ENCODE measurements around the gene ABHD2.
A peak's percentile ranks its signal among the peaks of the same experiment; 100 is the strongest.

The ABHD2 gene

DNA sequence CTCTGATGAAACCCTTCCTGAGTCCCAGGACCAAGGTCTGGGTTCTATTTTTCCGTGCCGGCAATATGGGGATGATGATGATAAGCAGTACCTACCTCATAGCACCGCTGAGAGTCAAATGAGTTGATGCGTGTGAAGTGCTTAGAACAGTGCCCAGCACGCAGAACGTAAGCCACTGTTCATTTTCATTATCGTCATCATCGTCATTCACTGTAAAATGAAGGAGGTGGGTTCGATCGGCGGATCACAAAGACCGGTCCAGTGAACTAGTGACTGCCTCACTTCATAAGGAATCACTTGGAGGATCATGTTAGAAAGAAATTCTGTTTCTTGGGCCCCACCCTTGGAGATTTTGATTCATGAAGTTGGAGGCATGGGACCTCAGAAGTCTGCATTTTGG is 88.9 kb downstream of the ABHD2 start:
- no peak overlapping the region for H3K4me2 ChIP-seq (ENCODE audit: low read length)
- no peak overlapping the region for H3K9ac ChIP-seq

DNA sequence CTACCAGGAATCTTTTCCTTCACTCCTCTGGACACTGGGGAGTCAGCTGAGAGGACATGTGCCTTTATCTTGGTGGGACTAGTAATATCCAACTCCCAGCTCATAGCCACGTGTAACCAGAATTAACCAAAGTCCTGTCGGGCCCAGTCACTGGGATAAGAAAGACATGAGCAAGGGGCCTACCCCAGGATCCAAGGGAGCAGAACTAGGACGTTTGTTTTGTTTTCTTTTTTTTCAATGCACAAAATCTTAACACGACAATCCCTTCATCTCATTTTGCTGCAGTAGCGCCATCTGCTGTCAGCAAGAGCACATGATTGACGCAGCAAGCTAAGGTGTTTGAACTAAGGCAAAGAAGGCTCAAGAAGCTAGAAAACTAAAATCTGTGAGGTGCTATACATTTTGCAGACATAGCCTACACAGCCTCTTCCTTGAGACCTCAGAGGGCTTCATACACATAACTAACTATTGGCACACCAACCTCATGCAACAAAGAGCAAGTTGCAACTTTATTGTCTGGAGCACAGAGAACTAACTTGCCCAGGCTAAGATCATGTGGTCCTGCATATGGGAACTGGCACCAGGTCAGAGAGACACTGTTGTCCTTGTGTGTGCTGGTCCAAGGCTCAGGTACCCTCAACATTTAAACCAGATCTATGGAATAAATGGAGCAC is 89.5 kb downstream of the ABHD2 start:
- Histone ChIP-seq H3K79me2 (no peaks in the 10 kb centered on the region), H3K4me1 (no peaks in the 10 kb centered on the region), H3K36me3 (ENCODE audit: control insufficient read depth, insufficient read depth, low read length) (no peaks in the 10 kb centered on the region), H2AFZ (no peak overlapping the region), H3K4me3 (ENCODE audit: low read depth, low read length) (no peak overlapping the region), H3K27ac (no peak overlapping the region), H3K27me3 (ENCODE audit: control insufficient read depth, insufficient read depth, low read length) (no peaks in the 10 kb centered on the region), H3K9ac (no peak overlapping the region), H3K9me3 (ENCODE audit: control insufficient read depth, low read length) (no peaks in the 10 kb centered on the region), H3K4me2 (ENCODE audit: low read length) (no peak overlapping the region)
- TF ChIP-seq, protein P1, sequence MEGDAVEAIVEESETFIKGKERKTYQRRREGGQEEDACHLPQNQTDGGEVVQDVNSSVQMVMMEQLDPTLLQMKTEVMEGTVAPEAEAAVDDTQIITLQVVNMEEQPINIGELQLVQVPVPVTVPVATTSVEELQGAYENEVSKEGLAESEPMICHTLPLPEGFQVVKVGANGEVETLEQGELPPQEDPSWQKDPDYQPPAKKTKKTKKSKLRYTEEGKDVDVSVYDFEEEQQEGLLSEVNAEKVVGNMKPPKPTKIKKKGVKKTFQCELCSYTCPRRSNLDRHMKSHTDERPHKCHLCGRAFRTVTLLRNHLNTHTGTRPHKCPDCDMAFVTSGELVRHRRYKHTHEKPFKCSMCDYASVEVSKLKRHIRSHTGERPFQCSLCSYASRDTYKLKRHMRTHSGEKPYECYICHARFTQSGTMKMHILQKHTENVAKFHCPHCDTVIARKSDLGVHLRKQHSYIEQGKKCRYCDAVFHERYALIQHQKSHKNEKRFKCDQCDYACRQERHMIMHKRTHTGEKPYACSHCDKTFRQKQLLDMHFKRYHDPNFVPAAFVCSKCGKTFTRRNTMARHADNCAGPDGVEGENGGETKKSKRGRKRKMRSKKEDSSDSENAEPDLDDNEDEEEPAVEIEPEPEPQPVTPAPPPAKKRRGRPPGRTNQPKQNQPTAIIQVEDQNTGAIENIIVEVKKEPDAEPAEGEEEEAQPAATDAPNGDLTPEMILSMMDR (IDR thresholded peaks at IDR 0.05), result peak; percentile 61

More for the DNA sequence above, 88.9 kb downstream of the ABHD2 start:
- H3K27ac ChIP-seq, result no peak overlapping the region
- no peak overlapping the region for H3K4me3 ChIP-seq (ENCODE audit: low read depth, low read length)
- no peaks in the 10 kb centered on the region for H3K9me3 ChIP-seq (ENCODE audit: control insufficient read depth, low read length)
- H3K27me3 ChIP-seq (ENCODE audit: control insufficient read depth, insufficient read depth, low read length), result no peaks in the 10 kb centered on the region
- H3K79me2 ChIP-seq, result no peaks in the 10 kb centered on the region
- no peak overlapping the region for H2AFZ ChIP-seq
- no peaks in the 10 kb centered on the region for H3K4me1 ChIP-seq
- TF ChIP-seq, protein P1 (IDR thresholded peaks at IDR 0.05), result no peak
- no peaks in the 10 kb centered on the region for H3K36me3 ChIP-seq (ENCODE audit: control insufficient read depth, insufficient read depth, low read length)

GRCh38 chr15:89178307-89178977 is 90.2 kb downstream of the ABHD2 start:
- Histone ChIP-seq H3K27ac (no peak overlapping the region), H3K36me3 (ENCODE audit: control insufficient read depth, insufficient read depth, low read length) (no peaks in the 10 kb centered on the region)

DNA sequence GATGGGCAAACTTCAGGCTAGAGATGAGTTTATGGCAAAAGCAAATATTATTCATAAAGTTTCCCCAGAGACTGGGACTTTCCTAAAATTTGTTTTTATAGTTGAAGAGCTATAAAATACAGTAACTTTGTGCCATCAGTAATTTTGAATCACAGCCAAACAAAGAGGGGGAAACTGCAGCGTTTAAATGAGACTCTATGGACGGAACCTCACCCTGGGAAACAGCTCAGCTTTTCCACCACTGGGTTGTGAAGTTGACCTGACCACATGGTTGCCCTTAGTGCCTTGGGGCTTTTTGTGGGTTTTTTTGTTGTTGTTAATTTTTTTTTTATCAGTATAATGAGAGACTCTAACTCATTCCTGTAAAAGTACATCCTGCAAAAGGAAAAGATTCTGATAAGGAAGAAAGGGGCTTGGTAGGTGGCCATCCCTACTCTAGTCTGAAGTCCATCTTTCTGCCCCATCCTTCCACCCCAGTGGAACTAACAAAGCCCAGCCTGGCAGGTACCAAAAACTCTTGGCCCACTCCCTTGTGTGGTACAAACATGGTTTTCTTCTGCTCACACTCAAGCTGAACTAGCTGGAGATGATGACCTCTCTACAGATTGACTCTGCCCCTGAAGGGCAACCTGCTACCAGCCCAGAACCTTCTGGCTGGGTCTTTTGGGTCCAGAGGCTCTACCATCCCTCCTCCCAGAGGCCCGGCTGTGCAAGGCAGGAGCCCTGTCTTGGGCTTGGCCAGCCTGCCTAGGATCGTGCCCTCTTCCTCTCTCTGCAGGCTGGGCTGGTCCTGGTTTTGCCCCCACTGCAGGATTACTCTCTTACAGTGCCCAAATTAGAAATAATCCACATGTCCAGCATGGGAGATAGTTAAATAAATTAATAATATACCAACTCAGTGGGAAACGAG is 92.0 kb downstream of the ABHD2 start:
- Histone ChIP-seq H3K9me3 (ENCODE audit: control insufficient read depth, low read length) (no peaks in the 10 kb centered on the region), H3K4me3 (ENCODE audit: low read depth, low read length) (no peak overlapping the region), H3K79me2 (no peaks in the 10 kb centered on the region), H3K36me3 (ENCODE audit: control insufficient read depth, insufficient read depth, low read length) (no peaks in the 10 kb centered on the region), H3K4me1 (no peaks in the 10 kb centered on the region), H3K4me2 (ENCODE audit: low read length) (no peak overlapping the region), H3K27ac (no peak overlapping the region), H3K27me3 (ENCODE audit: control insufficient read depth, insufficient read depth, low read length) (no peaks in the 10 kb centered on the region), H2AFZ (no peak overlapping the region), H3K9ac (no peak overlapping the region)
- TF ChIP-seq, protein P1 (IDR thresholded peaks at IDR 0.05), result no peak

More at GRCh38 chr15:89178307-89178977, 90.2 kb downstream of the ABHD2 start:
- H3K4me1 ChIP-seq, result no peaks in the 10 kb centered on the region
- no peaks in the 10 kb centered on the region for H3K79me2 ChIP-seq
- no peak overlapping the region for H3K9ac ChIP-seq
- H3K9me3 ChIP-seq (ENCODE audit: control insufficient read depth, low read length), result no peaks in the 10 kb centered on the region
- H2AFZ ChIP-seq, result no peak overlapping the region
- H3K27me3 ChIP-seq (ENCODE audit: control insufficient read depth, insufficient read depth, low read length), result no peaks in the 10 kb centered on the region
- TF ChIP-seq, protein P1 (IDR thresholded peaks at IDR 0.05), result no peak
- no peak overlapping the region for H3K4me3 ChIP-seq (ENCODE audit: low read depth, low read length)
- no peak overlapping the region for H3K4me2 ChIP-seq (ENCODE audit: low read length)

Measured in parathyroid adenoma (tissue), 2 donors.